GM19324 (cell line): ENCODE data around the gene OSBP2.

ENCODE experiments used
- ATAC-seq: cut with Tn5 transposase; IDR thresholded peaks from one replicate; pipeline ENCODE4 v1.9.1; 2021; ENCODE audit warnings: mild to moderate bottlenecking, moderate library complexity; ENCODE audit not compliant: unreplicated experiment, low FRiP score

Gene OSBP2

GRCh38 chr22:30694640-30695350 is at the start of gene OSBP2:
OSBP2 (plus strand) TSS chr22:30694874; CDS start chr22:30694910, 36 bp downstream.
- peak; percentile 57 for ATAC-seq

GRCh38 chr22:30646518-30647160 is 48.0 kb upstream of the OSBP2 start:
- ATAC-seq = no peak

- ATAC-seq = no peak
These were observed 47.1 kb upstream of the OSBP2 start for GRCh38 chr22:30647536-30647935.

GRCh38 chr22:30648825-30649224 is 45.8 kb upstream of the OSBP2 start:
- ATAC-seq = no peak

GRCh38 chr22:30649430-30650007 is 45.2 kb upstream of the OSBP2 start:
- no peak for ATAC-seq

GRCh38 chr22:30650508-30651116 is 44.1 kb upstream of the OSBP2 start:
- ATAC-seq = no peak

- ATAC-seq = no peak
These were observed 41.8 kb upstream of the OSBP2 start for GRCh38 chr22:30652852-30653251.

- ATAC-seq = no peak
These were observed 40.3 kb upstream of the OSBP2 start for GRCh38 chr22:30654361-30654760.

- no peak for ATAC-seq
These were observed 39.1 kb upstream of the OSBP2 start for GRCh38 chr22:30655532-30655931.

- no peak for ATAC-seq
These were observed 32.6 kb upstream of the OSBP2 start for GRCh38 chr22:30662040-30662439.

- no peak for ATAC-seq
These were observed 29.9 kb upstream of the OSBP2 start for GRCh38 chr22:30664798-30665197.

- ATAC-seq = no peak
These were observed 29.4 kb upstream of the OSBP2 start for GRCh38 chr22:30665266-30665665.

- no peak for ATAC-seq
These were observed 28.9 kb upstream of the OSBP2 start for GRCh38 chr22:30665786-30666185.

- no peak for ATAC-seq
These were observed 27.6 kb upstream of the OSBP2 start for GRCh38 chr22:30667107-30667493.

GRCh38 chr22:30667494-30668385 is 26.9 kb upstream of the OSBP2 start, which contains the start of gene DUSP18:
DUSP18 (minus strand) TSS chr22:30667875; CDS start chr22:30664003, 3,872 bp downstream.
- peak; percentile 85 for ATAC-seq

- no peak for ATAC-seq
These were observed 26.3 kb upstream of the OSBP2 start for GRCh38 chr22:30668386-30668710.

- ATAC-seq = no peak
These were observed 23.6 kb upstream of the OSBP2 start for GRCh38 chr22:30671071-30671470.

- no peak for ATAC-seq
These were observed 21.5 kb upstream of the OSBP2 start for GRCh38 chr22:30673136-30673535.

- no peak for ATAC-seq
These were observed 20.2 kb upstream of the OSBP2 start for GRCh38 chr22:30674482-30674881.

GRCh38 chr22:30675436-30675835 is 19.2 kb upstream of the OSBP2 start:
- no peak for ATAC-seq
